GM12873 (cell line): Measurements from ENCODE around the gene SCMH1.

Source experiments
- TF ChIP-seq, protein P1 (sequence below): IDR thresholded peaks from 2 replicates; pipeline ENCODE4 v1.5.1; 2012; ENCODE audit warnings: low read depth, mild to moderate bottlenecking, moderate library complexity, low read length, control low read depth; ENCODE audit not compliant: insufficient read depth; ENCODE audit errors: missing control alignments

SCMH1 gene

DNA sequence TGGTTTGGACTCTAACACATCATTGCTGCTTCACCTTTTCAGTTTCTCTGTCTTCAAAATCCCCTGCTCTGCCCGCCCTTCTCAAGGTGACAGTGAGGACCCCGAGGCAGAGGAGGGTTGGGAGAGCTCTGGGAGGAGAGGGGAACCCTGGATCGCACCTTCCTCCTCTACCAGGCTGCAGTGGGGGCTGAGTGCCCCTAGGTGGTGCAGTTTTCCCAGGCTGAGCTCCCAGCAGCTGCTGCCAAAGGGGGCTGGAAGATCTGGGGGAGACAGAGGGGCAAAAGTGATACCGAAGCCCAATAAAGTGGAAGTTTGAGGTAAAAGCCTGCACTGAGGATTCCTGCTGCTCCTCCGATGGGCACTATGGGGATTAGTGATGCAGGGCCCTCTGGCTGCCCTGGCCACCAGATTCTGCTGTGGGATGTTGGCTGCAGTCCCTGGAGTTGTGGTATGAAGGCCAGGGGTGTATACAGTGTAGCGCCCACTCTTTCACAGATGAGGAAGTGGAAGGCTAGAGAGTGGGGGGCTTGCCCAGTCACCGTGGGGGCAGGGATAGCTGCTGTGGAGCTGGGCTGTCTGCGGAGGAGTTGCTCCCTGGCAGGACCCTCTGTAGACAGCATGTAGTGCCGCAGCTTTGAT lies 40.7 kb upstream of the SCMH1 start:
- TF ChIP-seq, protein P1, sequence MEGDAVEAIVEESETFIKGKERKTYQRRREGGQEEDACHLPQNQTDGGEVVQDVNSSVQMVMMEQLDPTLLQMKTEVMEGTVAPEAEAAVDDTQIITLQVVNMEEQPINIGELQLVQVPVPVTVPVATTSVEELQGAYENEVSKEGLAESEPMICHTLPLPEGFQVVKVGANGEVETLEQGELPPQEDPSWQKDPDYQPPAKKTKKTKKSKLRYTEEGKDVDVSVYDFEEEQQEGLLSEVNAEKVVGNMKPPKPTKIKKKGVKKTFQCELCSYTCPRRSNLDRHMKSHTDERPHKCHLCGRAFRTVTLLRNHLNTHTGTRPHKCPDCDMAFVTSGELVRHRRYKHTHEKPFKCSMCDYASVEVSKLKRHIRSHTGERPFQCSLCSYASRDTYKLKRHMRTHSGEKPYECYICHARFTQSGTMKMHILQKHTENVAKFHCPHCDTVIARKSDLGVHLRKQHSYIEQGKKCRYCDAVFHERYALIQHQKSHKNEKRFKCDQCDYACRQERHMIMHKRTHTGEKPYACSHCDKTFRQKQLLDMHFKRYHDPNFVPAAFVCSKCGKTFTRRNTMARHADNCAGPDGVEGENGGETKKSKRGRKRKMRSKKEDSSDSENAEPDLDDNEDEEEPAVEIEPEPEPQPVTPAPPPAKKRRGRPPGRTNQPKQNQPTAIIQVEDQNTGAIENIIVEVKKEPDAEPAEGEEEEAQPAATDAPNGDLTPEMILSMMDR = peak; percentile 94

DNA sequence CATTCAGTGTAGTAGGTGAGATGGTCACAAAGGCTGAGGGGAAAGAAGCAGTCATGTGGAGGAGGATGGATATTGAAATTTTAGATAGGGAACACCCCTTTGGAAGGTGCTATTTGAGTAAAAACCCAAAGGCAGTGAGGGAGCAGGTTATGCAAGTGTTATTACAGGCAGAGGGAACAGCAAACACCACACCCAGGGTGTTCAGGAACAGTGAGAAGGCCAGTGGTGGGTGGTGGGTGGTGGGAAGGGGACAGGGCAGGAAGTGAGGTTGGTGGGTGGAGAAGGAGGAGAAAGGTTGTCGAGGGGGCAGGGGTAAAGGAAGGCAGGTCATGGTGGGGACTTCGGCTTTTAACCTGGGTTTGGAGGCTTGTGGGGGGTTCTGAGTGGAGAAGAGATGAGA lies 39.2 kb upstream of the SCMH1 start:
- TF ChIP-seq, protein P1 = no peak

DNA sequence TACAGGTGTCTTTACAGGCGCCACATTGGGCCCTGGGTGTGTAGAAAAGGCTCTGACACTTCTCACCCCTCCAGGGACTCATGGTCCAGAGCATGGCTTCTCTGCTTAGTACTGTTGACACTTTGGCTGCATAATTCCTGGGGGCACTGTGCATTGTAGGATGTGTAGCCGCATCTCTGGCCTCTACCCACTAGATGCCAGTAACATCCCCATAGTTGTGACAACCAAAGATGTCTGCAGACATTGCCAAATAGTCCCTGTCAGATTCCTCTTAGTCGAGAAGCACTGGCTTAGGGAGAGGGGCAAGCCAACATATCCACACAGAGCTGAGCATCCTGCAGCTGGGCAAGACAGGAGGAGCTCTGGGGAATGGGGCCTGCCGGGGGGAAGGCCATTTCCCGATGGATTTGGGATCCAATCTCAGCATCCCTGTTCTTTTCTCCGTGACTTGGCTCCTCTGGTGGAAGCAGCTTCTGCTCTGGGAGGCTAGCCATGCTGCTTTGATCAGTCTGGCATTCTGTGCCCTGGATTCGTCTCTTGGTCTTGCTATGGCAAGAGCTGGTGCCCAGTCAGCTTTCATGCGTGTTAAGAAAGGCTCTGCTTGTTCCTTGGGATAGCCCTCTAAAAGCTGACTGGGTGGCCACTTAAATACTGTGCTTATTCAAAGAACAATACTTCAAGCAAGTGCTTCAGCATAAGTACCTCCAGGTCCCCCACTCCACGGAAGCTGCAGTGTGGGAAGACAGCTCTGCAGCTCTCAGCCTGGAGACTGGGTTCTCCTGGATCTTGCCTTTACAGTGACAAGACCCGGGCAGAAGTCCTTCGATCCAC lies 38.3 kb upstream of the SCMH1 start:
- TF ChIP-seq, protein P1 = no peak

DNA sequence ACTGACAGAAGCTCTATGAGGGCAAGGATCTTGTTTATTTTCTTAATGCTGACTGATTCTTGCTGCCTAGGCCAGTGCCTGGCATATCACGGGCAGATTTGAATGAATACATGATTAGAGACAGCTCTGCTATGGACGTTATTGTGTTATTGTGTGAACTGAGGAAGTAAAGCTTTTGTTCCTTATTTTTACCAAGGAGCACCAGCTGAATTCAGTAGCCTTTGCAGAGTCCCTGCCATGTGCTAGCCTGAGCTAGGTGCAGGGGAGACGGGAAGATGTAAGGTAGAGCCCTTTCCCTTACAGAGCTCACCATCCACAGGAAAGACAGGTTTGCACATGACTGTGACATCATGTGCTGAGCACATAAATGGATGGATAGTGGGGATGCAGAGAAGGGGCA lies 36.0 kb upstream of the SCMH1 start:
- TF ChIP-seq, protein P1 = no peak

DNA sequence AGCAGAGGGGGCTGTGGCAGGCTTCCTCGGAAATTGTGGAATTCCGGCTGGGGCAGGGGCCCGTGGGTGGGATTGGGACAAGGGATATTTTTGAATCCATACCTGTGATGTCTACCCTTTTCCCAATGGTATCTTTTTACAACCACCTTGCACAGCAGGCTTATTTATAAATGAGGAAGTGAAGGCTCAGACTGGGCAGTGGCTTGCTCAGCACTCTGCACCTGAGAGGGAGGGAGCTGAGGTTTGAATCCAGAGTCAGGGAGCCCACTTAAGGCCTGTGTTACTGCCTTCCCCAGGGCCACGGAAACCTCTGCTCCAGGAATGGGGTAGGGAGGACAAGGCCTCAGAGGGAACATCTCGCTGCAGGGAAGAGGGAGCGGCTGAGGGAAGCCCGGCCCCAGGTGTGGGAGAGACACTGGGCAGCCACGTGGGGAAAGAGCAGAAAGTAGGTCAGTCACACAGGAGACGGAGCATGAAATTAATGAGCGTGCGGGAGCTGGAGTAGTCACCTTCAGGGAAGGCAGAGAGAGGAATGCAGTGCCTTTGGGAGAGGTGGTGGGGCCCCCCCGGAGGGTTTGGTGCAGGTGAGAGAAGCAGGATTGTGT lies 35.4 kb upstream of the SCMH1 start:
- TF ChIP-seq, protein P1 = no peak

DNA sequence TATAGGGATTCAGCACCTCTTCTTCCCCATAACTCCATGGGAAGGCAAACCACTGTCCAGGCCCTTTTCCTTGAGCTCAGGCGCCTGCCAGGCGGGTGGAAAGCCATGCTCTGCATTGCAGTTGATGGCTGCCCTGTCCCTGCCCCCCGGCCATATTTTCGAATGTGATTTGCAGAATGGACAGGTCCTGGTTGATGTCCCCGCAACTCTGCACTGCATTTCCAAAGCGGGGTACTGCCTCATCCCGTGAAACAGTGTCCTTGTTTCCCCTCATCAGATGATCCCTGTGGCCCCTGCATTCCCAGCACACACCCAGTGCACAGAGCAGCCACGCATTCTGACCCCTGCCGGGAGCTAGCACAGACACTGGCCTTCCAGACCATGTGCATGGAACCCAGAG lies 33.7 kb upstream of the SCMH1 start:
- TF ChIP-seq, protein P1 = no peak

DNA sequence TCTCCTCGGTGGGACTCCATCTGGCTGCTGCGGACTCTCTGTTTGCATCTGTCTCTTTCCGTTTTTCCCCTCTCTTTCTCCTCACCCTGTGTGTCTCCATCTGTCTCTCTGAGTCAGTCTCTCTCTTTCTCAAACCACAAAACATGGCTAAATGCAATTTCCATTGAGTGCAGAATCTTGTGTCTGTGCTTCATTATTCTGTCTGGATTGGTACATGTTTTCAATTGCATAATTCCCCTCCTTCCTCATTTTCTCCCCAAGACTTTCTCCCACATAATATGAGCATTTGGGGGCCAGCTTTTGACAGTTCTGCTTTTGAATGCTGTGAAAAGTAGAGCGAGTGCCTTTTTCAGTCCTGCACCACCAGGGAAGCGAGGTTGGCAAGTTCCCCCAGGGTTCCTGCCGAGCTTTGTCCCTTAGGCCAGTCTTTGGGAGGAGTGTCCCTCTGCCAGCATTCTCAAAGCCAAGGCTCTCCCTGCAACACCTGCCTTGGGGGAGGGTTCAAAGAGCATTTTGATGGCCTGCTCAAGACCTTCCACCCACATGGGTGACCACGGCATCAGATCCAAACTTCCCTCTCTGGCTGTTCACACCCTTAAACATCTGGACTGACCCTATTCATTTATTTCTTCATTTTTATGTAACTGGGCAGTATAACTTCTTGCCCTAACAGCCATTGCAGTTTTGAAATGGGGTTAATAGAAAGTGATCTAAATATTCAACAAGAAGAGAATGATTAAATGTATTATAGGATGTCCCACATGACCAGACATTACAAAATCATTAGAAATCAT lies 32.8 kb upstream of the SCMH1 start:
- TF ChIP-seq, protein P1 = no peak
